Measurements from ENCODE around the gene BIRC5. TPM values are rescaled to one million over a fixed set of nuclear protein-coding genes. Genes with fewer than 3 reads are reported as not detected.

The BIRC5 gene
- total and polyA plus RNA-seq, 8 donors, result 4.8 to 43.4 (median 23.7) TPM

- TF ChIP-seq CTCF (IDR thresholded peaks at IDR 0.05), result no peak
- intact Hi-C loops (cut with DNase I), result no loop called here
- H3K4me1 ChIP-seq, result peaks cover 12 to 93% of the 10 kb centered on the region in 2 donors
Measured at GRCh38 chr17:78263736-78264340, 49.8 kb downstream of the BIRC5 start.

GRCh38 chr17:78264590-78264989 is 50.5 kb downstream of the BIRC5 start:
- Histone ChIP-seq H3K36me3 (no peaks in the 10 kb centered on the region), H3K4me1 (peaks cover 14 to 93% of the 10 kb centered on the region in 2 donors), H3K4me3 (no peak overlapping the region), H3K27me3 (no peaks in the 10 kb centered on the region), H3K9me3 (no peaks in the 10 kb centered on the region), H3K27ac (no peak overlapping the region)
- no peak for DNase-seq
- ATAC-seq, result no peak
- intact Hi-C loops (cut with DNase I), result no loop called here
- TF ChIP-seq CTCF (IDR thresholded peaks at IDR 0.05), result no peak

More at GRCh38 chr17:78263736-78264340, 49.8 kb downstream of the BIRC5 start:
- no peaks in the 10 kb centered on the region for H3K9me3 ChIP-seq
- H3K4me3 ChIP-seq, result no peak overlapping the region
- no peak for ATAC-seq
- no peaks in the 10 kb centered on the region for H3K36me3 ChIP-seq
- H3K27me3 ChIP-seq, result no peaks in the 10 kb centered on the region
- no peak for DNase-seq
- H3K27ac ChIP-seq, result peak overlapping the region; percentile 56 to 91

GRCh38 chr17:78265121-78265520 is 51.1 kb downstream of the BIRC5 start:
- Histone ChIP-seq H3K27ac (peak overlapping the region in 1 of 2 donors; percentile 50), H3K4me3 (no peak overlapping the region), H3K9me3 (no peaks in the 10 kb centered on the region), H3K4me1 (peaks cover 19 to 93% of the 10 kb centered on the region in 2 donors), H3K27me3 (no peaks in the 10 kb centered on the region), H3K36me3 (no peaks in the 10 kb centered on the region)
- intact Hi-C loops (cut with DNase I), result no loop called here
- ATAC-seq (no peak), DNase-seq (no peak)
- no peak for TF ChIP-seq CTCF (IDR thresholded peaks at IDR 0.05)

GRCh38 chr17:78266231-78266631 is 52.2 kb downstream of the BIRC5 start:
- ATAC-seq, result peak; percentile 6

GRCh38 chr17:78266771-78267170 is 52.7 kb downstream of the BIRC5 start:
- no peak for ATAC-seq
- intact Hi-C loops (cut with DNase I), result no loop called here
- no peak for DNase-seq
- Histone ChIP-seq H3K27me3 (peaks cover 0 to 2% of the 10 kb centered on the region in 2 donors), H3K4me1 (peaks cover 21 to 83% of the 10 kb centered on the region in 2 donors), H3K27ac (no peak overlapping the region), H3K4me3 (no peak overlapping the region), H3K36me3 (no peaks in the 10 kb centered on the region), H3K9me3 (no peaks in the 10 kb centered on the region)
- TF ChIP-seq CTCF (IDR thresholded peaks at IDR 0.05), result no peak

More at GRCh38 chr17:78266231-78266631, 52.2 kb downstream of the BIRC5 start:
- no peak for DNase-seq
- Histone ChIP-seq H3K27ac (peak overlapping the region in 1 of 2 donors; percentile 50), H3K9me3 (no peaks in the 10 kb centered on the region), H3K4me3 (no peak overlapping the region), H3K27me3 (no peaks in the 10 kb centered on the region), H3K4me1 (peaks cover 21 to 85% of the 10 kb centered on the region in 2 donors), H3K36me3 (no peaks in the 10 kb centered on the region)
- no peak for TF ChIP-seq CTCF (IDR thresholded peaks at IDR 0.05)
- intact Hi-C loops (cut with DNase I), result no loop called here

Data from left lung (tissue), 10 donors.